NCI-H2029 (cell line): ENCODE measurements around the gene TIMM17A.
A peak's percentile ranks its signal among the peaks of the same experiment; 100 is the strongest.
"Not testable (repeated sequence)": the region's sequence is repeated elsewhere in the genome, so short reads cannot be mapped to it uniquely, and the experiment has no call there.

Experiments
- DNase-seq: peaks from one replicate; lab custom pipeline; 2025; lab: John Stamatoyannopoulos, UW

TIMM17A gene

GRCh38 chr1:202015662-202015937 is 60.3 kb downstream of the TIMM17A start:
- DNase-seq: no peak

- DNase-seq: no peak
Observed at GRCh38 chr1:202016022-202016810, 60.9 kb downstream of the TIMM17A start.

- DNase-seq: no peak
Observed at GRCh38 chr1:202016811-202017748, 61.8 kb downstream of the TIMM17A start.

GRCh38 chr1:202017749-202018467 is 62.6 kb downstream of the TIMM17A start:
- peak; percentile 86 for DNase-seq

- peak; percentile 95 for DNase-seq
Observed at GRCh38 chr1:202018468-202019234, 63.3 kb downstream of the TIMM17A start.

GRCh38 chr1:202019235-202019558 is 63.9 kb downstream of the TIMM17A start:
- not testable (repeated sequence) for DNase-seq
